Panc1 (cell line): ENCODE data around the gene KCND1. TPM values are rescaled to one million over a fixed set of nuclear protein-coding genes. Genes with fewer than 3 reads are reported as not detected.

Source experiments
- ATAC-seq: fragments of 200-7000 bp; cut with Tn5 transposase; 2 replicates; pipeline ENCODE4 v1.9.1; 2020; ENCODE audit warnings: mild to moderate bottlenecking, moderate library complexity
- BruUV-seq: library from RNA; stranded (reverse); fragments of 400-500 nt; replicated peaks from 2 replicates; lab custom pipeline; 2021; lab: Mats Ljungman, UMichigan
- CTCF ChIA-PET: fragments of 300-600 bp; sonication (Branson Sonifier 250); formaldehyde crosslinking; loops from one replicate; lab custom pipeline; 2022; ENCODE audit warnings: antibody characterized with exemption; lab: Charles Lee
- POLR2A ChIA-PET: fragments of 300-600 bp; sonication (Branson Sonifier 250); formaldehyde crosslinking; loops from one replicate; lab custom pipeline; 2022; ENCODE audit warnings: antibody characterized with exemption; lab: Charles Lee
- DNase-seq: peaks from one replicate; pipeline ENCODE4 v3.0.0-alpha.2; 2010; ENCODE audit warnings: low read depth, low spot score
- H3K27ac ChIP-seq: 2 replicates; pipeline ENCODE4 v1.5.1; 2011; ENCODE audit warnings: mild to moderate bottlenecking, low read length, inconsistent platforms
- H3K27me3 ChIP-seq: fragments of 200-500 bp; sonication (Bioruptor generic); 2 replicates; pipeline ENCODE4 v1.6.0; 2014; ENCODE audit warnings: low read length, inconsistent platforms; ENCODE audit not compliant: control insufficient read depth, insufficient read depth
- H3K36me3 ChIP-seq: fragments of 200-500 bp; sonication (Bioruptor generic); 2 replicates; pipeline ENCODE4 v1.5.1; 2014; ENCODE audit warnings: inconsistent platforms, mild to moderate bottlenecking, low read length, moderate library complexity; ENCODE audit not compliant: control insufficient read depth, insufficient read depth
- H3K4me1 ChIP-seq: 2 replicates; pipeline ENCODE4 v1.5.1; 2011; ENCODE audit warnings: inconsistent platforms, mild to moderate bottlenecking, low read length, moderate library complexity; ENCODE audit not compliant: control insufficient read depth, insufficient read depth
- H3K4me3 ChIP-seq, 2 experiments: 2 replicates each; pipeline ENCODE4 v1.5.1; 2011 to 2012; ENCODE audit warnings: low read depth in 2 of 2, low read length in 2 of 2, mild to moderate bottlenecking in 2 of 2, inconsistent platforms in 1 of 2, moderate library complexity in 1 of 2
- H3K9me3 ChIP-seq: fragments of 200-500 bp; sonication (Bioruptor generic); 2 replicates; pipeline ENCODE4 v1.5.1; 2014; ENCODE audit warnings: low read depth, mild to moderate bottlenecking, inconsistent platforms, low read length, moderate library complexity; ENCODE audit not compliant: control insufficient read depth, insufficient read depth
- POLR2AphosphoS5 ChIP-seq: IDR thresholded peaks from 2 replicates; pipeline ENCODE4 v1.6.1; 2012; ENCODE audit warnings: mild to moderate bottlenecking, low read depth, low read length, moderate library complexity
- SIN3A ChIP-seq: IDR thresholded peaks from 2 replicates; pipeline ENCODE4 v1.6.1; 2012; ENCODE audit warnings: low read depth, mild to moderate bottlenecking, low read length, moderate library complexity, borderline replicate concordance; ENCODE audit not compliant: insufficient read depth
- TCF7L2 ChIP-seq: IDR thresholded peaks from 2 replicates; pipeline ENCODE4 v1.6.1; 2011; ENCODE audit warnings: mild to moderate bottlenecking, low read depth, low read length, inconsistent platforms
- in situ Hi-C: cut with HindIII; loops from 2 replicates; pipeline ENCODE4 v1.10.0; 2016; ENCODE audit warnings: low sequenced_read_pairs, low pct_unique_long_range_greater_than_20kb
- intact Hi-C: fragments of 100-400 bp; cut with micrococcal nuclease; formaldehyde crosslinking; loops from one replicate; pipeline ENCODE4 v1.10.0; 2022; ENCODE audit not compliant: unreplicated experiment
- total RNA-seq: library from RNA; stranded (reverse); gene quantifications from one replicate; pipeline ENCODE4 v1.2.1, GENCODE V29; 2021; ENCODE audit not compliant: unreplicated experiment
- TF ChIP-seq, protein P1 (sequence below), 2 experiments: IDR thresholded peaks; 2 replicates each; pipeline ENCODE4 v1.6.1; 2011 to 2012; ENCODE audit warnings: low read depth in 2 of 2, control low read depth in 1 of 2, low read length in 1 of 2, mild to moderate bottlenecking in 1 of 2, moderate library complexity in 1 of 2; ENCODE audit not compliant: insufficient read depth in 1 of 2
- TF ChIP-seq, protein P2 (sequence below): fragments of 450-650 bp; IDR thresholded peaks from 2 replicates; pipeline ENCODE4 v1.5.1; 2017; ENCODE audit warnings: mild to moderate bottlenecking

The KCND1 gene
- total RNA-seq, 1 experiment from 2014 or later, result 5.5 TPM

DNA sequence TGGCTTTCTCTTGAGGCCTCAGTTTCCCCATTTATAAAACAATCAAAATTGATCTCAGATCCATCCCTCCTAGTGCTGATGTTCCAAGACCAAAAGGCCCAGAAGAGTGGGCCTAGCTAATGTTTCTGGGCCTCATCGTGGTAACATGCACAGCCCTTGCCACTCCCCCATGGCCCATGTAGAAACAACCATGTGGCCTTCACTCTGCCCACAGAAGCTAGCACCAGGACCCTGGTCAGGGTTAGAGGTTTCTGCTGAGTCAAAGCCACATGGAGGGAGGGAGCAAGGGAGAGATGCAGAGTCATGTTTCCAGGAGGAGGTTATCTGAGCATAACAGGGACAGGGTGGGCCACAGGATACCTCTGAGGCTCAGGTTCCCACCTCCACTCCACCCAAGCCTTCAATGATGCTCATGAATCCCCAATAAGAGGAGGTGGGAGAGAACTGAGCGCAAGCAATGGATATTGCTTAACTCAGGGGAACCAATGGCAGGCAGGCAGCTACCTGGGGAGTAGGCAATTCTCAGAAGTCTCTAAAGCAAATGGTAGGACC lies 31.2 kb downstream of the KCND1 start:
- no TSS peak for BruUV-seq
- H3K27me3 ChIP-seq, result no peaks in the 10 kb centered on the region
- no peaks in the 10 kb centered on the region for H3K36me3 ChIP-seq
- intact Hi-C loops, result no loop called here
- ATAC-seq (no peak), DNase-seq (no peak)
- no peak overlapping the region for H3K27ac ChIP-seq
- no peak overlapping the region for H3K4me3 ChIP-seq
- in situ Hi-C loops, result no loop called here
- TF ChIP-seq, protein P1, sequence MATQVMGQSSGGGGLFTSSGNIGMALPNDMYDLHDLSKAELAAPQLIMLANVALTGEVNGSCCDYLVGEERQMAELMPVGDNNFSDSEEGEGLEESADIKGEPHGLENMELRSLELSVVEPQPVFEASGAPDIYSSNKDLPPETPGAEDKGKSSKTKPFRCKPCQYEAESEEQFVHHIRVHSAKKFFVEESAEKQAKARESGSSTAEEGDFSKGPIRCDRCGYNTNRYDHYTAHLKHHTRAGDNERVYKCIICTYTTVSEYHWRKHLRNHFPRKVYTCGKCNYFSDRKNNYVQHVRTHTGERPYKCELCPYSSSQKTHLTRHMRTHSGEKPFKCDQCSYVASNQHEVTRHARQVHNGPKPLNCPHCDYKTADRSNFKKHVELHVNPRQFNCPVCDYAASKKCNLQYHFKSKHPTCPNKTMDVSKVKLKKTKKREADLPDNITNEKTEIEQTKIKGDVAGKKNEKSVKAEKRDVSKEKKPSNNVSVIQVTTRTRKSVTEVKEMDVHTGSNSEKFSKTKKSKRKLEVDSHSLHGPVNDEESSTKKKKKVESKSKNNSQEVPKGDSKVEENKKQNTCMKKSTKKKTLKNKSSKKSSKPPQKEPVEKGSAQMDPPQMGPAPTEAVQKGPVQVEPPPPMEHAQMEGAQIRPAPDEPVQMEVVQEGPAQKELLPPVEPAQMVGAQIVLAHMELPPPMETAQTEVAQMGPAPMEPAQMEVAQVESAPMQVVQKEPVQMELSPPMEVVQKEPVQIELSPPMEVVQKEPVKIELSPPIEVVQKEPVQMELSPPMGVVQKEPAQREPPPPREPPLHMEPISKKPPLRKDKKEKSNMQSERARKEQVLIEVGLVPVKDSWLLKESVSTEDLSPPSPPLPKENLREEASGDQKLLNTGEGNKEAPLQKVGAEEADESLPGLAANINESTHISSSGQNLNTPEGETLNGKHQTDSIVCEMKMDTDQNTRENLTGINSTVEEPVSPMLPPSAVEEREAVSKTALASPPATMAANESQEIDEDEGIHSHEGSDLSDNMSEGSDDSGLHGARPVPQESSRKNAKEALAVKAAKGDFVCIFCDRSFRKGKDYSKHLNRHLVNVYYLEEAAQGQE (IDR thresholded peaks at IDR 0.05; ENCODE audit: insufficient read depth in 1 of 2, low read depth in 2 of 2, low read length in 1 of 2), result no peak
- TF ChIP-seq TCF7L2 (no peak), POLR2AphosphoS5 (no peak)
- POLR2A ChIA-PET, result interaction anchor here (0.7 kb wide), 1 partner anchor 355 kb away, joined by 15 read pairs; no protein-coding TSS in a partner anchor
- CTCF ChIA-PET, result no interaction called here
- H3K4me1 ChIP-seq, result no peaks in the 10 kb centered on the region
- no peaks in the 10 kb centered on the region for H3K9me3 ChIP-seq

DNA sequence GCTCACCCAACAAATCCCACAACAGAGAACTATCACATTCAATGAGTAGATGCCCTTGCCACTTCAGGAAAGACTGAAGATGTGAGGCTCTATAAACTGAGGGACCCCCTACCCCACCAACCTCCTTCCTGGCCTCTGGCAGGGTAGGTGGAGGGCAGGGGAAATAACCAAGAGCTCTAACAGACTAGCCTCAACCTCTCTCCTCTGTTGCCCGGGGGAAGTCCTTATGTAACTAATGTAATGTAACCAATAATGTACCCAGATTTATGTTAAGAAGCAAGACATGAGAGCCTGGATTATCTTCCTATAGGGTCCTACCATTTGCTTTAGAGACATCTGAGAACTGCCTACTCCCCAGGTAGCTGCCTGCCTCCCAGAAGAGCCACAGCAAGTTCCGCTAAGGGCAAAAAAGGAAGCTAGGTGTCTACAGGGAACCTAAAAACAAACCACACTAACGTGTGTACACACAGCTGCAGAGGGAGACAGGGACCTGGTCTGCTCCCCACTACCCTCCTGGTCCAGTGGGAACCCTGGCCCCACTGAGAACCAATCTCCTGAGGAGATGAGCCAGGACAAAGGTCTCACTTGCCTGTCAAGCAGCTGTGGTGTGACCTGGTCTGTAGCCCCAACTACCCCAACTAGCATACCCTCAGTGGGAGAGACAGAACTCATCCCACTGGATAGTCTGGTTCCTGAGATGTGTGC lies 32.0 kb downstream of the KCND1 start:
- ChIA-PET CTCF (no interaction called here), POLR2A (no interaction called here)
- H3K36me3 ChIP-seq, result no peaks in the 10 kb centered on the region
- H3K4me3 ChIP-seq, result no peak overlapping the region
- no peak for ATAC-seq
- H3K27me3 ChIP-seq, result no peaks in the 10 kb centered on the region
- H3K4me1 ChIP-seq, result no peaks in the 10 kb centered on the region
- H3K9me3 ChIP-seq, result no peaks in the 10 kb centered on the region
- TF ChIP-seq TCF7L2, result no peak
- in situ Hi-C loops, result no loop called here
- no peak for DNase-seq
- no TSS peak for BruUV-seq
- H3K27ac ChIP-seq, result no peak overlapping the region
- intact Hi-C loops, result no loop called here

DNA sequence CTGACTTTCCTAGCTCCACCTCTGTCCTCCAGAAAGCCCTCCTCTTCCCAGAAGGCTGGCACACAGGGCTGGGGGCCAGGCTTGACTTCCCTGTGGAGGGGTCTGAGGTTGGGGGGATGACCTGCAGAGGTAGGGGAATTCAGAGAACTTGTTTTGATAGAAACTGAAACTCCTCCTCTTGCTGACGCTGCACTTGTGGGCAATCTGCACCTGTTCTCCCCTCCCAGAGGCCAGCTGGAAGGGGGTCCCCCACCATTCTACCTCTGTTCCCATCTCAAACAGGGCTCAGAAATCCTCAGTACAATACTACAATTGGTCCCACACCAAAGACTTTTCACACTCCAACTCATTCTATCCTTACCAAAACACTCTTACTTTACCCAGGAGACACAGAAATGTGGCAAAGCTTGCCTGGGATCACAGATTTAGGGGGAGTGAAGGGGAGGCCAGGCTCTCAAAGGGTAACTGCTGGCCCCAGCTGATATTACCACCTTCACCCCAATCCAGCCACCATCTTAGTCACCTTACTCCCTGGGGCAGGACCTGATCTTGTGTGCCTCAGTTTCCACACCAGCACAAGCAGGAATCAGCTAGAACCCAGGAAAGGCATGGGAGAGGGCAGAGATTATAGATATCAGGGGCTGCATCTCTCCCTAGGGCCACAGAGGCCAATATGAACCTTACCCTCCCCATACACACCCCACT lies 32.8 kb downstream of the KCND1 start:
- no peaks in the 10 kb centered on the region for H3K9me3 ChIP-seq
- ATAC-seq (no peak), DNase-seq (no peak)
- intact Hi-C loops, result no loop called here
- no peaks in the 10 kb centered on the region for H3K4me1 ChIP-seq
- in situ Hi-C loops, result no loop called here
- no peaks in the 10 kb centered on the region for H3K27me3 ChIP-seq
- TF ChIP-seq, protein P1 (IDR thresholded peaks at IDR 0.05; ENCODE audit: insufficient read depth in 1 of 2, low read depth in 2 of 2, low read length in 1 of 2), result no peak
- no peak for TF ChIP-seq TCF7L2
- no peak for TF ChIP-seq SIN3A
- TF ChIP-seq, protein P2, sequence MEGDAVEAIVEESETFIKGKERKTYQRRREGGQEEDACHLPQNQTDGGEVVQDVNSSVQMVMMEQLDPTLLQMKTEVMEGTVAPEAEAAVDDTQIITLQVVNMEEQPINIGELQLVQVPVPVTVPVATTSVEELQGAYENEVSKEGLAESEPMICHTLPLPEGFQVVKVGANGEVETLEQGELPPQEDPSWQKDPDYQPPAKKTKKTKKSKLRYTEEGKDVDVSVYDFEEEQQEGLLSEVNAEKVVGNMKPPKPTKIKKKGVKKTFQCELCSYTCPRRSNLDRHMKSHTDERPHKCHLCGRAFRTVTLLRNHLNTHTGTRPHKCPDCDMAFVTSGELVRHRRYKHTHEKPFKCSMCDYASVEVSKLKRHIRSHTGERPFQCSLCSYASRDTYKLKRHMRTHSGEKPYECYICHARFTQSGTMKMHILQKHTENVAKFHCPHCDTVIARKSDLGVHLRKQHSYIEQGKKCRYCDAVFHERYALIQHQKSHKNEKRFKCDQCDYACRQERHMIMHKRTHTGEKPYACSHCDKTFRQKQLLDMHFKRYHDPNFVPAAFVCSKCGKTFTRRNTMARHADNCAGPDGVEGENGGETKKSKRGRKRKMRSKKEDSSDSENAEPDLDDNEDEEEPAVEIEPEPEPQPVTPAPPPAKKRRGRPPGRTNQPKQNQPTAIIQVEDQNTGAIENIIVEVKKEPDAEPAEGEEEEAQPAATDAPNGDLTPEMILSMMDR, result no peak
- no peak for TF ChIP-seq POLR2AphosphoS5
- no TSS peak for BruUV-seq
- no peak overlapping the region for H3K27ac ChIP-seq
- CTCF ChIA-PET, result no interaction called here
- POLR2A ChIA-PET, result no interaction called here
- no peak overlapping the region for H3K4me3 ChIP-seq
- no peaks in the 10 kb centered on the region; the same call in 1 of the 2 replicates for H3K36me3 ChIP-seq
